HepG2 (cell line): ENCODE data around the gene SCIN. TPM values are rescaled to one million over a fixed set of nuclear protein-coding genes. Genes with fewer than 3 reads are reported as not detected.

Experiments
- AKAP8 ChIP-seq: sonication (generic); formaldehyde crosslinking; IDR thresholded peaks from 2 replicates; pipeline ENCODE4 v1.5.1; 2020; ENCODE audit warnings: mild to moderate bottlenecking, missing genetic modification reagents
- ARNTL ChIP-seq: sonication (generic); formaldehyde crosslinking; IDR thresholded peaks from 2 replicates; pipeline ENCODE4 v1.4.0; 2020; ENCODE audit warnings: mild to moderate bottlenecking, missing genetic modification reagents
- GLI4 ChIP-seq: sonication (generic); formaldehyde crosslinking; IDR thresholded peaks from 2 replicates; pipeline ENCODE4 v1.5.1; 2020; ENCODE audit warnings: missing genetic modification reagents, mild to moderate bottlenecking, moderate library complexity, borderline replicate concordance
- GLMP ChIP-seq: sonication (generic); formaldehyde crosslinking; IDR thresholded peaks from 2 replicates; pipeline ENCODE4 v1.9.0; 2021; ENCODE audit warnings: missing genetic modification reagents, mild to moderate bottlenecking, borderline replicate concordance
- ISL2 ChIP-seq: sonication (generic); formaldehyde crosslinking; IDR thresholded peaks from 2 replicates; pipeline ENCODE4 v1.5.0; 2020; ENCODE audit warnings: missing genetic modification reagents
- KDM5A ChIP-seq: fragments of 200-600 bp; sonication (generic); IDR thresholded peaks from 2 replicates; pipeline ENCODE4 v1.7.0; 2018; ENCODE audit warnings: antibody characterized with exemption, mild to moderate bottlenecking, low read length, borderline replicate concordance
- MIER2 ChIP-seq: IDR thresholded peaks from 2 replicates; pipeline ENCODE4 v1.6.1; 2016; ENCODE audit warnings: missing biosample characterization, missing genetic modification reagents
- RAD51 ChIP-seq: fragments of 450-650 bp; IDR thresholded peaks from 2 replicates; pipeline ENCODE4 v1.6.1; 2016; ENCODE audit warnings: borderline replicate concordance
- SNAPC4 ChIP-seq: sonication (generic); formaldehyde crosslinking; IDR thresholded peaks from 2 replicates; pipeline ENCODE4 v1.4.0; 2020; ENCODE audit warnings: mild to moderate bottlenecking, missing genetic modification reagents
- TARDBP ChIP-seq: sonication (generic); formaldehyde crosslinking; IDR thresholded peaks from 2 replicates; pipeline ENCODE4 v1.8.0; 2022; ENCODE audit warnings: mild to moderate bottlenecking, missing genetic modification reagents
- TEAD3 ChIP-seq: optimal IDR thresholded peaks from 2 replicates; pipeline ENCODE3; 2016; ENCODE audit warnings: borderline replicate concordance
- ZFYVE20 ChIP-seq: sonication (generic); formaldehyde crosslinking; IDR thresholded peaks from 2 replicates; pipeline ENCODE4 v1.8.0; 2023; ENCODE audit warnings: low read depth, mild to moderate bottlenecking, moderate library complexity, missing genetic modification reagents, borderline replicate concordance
- ZNF10 ChIP-seq: sonication (generic); formaldehyde crosslinking; IDR thresholded peaks from 2 replicates; pipeline ENCODE4 v1.4.0; 2020; ENCODE audit warnings: mild to moderate bottlenecking, low read depth, missing genetic modification reagents, borderline replicate concordance
- ZNF142 ChIP-seq: sonication (generic); formaldehyde crosslinking; IDR thresholded peaks from 2 replicates; pipeline ENCODE4 v1.4.0; 2020; ENCODE audit warnings: missing genetic modification reagents
- ZNF547 ChIP-seq: sonication (generic); formaldehyde crosslinking; IDR thresholded peaks from 2 replicates; pipeline ENCODE4 v1.5.1; 2020; ENCODE audit warnings: mild to moderate bottlenecking, missing genetic modification reagents
- ZNF558 ChIP-seq: sonication (generic); formaldehyde crosslinking; IDR thresholded peaks from 2 replicates; pipeline ENCODE4 v1.9.0; 2022; ENCODE audit warnings: mild to moderate bottlenecking, missing genetic modification reagents, borderline replicate concordance
- ZNF598 ChIP-seq: sonication (generic); formaldehyde crosslinking; IDR thresholded peaks from 2 replicates; pipeline ENCODE4 v1.5.1; 2020; ENCODE audit warnings: mild to moderate bottlenecking, missing genetic modification reagents, borderline replicate concordance
- polyA plus RNA-seq, 8 experiments: library from polyadenylated mRNA; depleted of rRNA in 3 of 8; stranded (reverse) in 7 of 8; unstranded in 1 of 8; fragments of >200 nt; fragmentation: Illumina TruSeq in 4 of 8; extraction: Trizol in 4 of 8; gene quantifications; 2 replicates each; pipeline versions ENCODE4 v1.2.1 to v1.2.3, GENCODE V29; 2011 to 2016; ENCODE audit warnings: low read depth in 4 of 8, missing spikeins in 1 of 8, mixed read lengths in 1 of 8; ENCODE audit not compliant: insufficient read depth in 1 of 8
- total RNA-seq, 5 experiments: library from RNA; depleted of rRNA; stranded (reverse); fragments of >200 nt; fragmentation: Illumina TruSeq; extraction: Trizol; gene quantifications; 2 replicates each; pipeline ENCODE4 v1.2.3, GENCODE V29; 2016; ENCODE audit warnings: low read depth in 1 of 5

Gene SCIN
- total and polyA plus RNA-seq, 2 of the 13 experiments (the other 11 are each of a cell fraction or from before 2014, with no cell fraction given): not detected

DNA sequence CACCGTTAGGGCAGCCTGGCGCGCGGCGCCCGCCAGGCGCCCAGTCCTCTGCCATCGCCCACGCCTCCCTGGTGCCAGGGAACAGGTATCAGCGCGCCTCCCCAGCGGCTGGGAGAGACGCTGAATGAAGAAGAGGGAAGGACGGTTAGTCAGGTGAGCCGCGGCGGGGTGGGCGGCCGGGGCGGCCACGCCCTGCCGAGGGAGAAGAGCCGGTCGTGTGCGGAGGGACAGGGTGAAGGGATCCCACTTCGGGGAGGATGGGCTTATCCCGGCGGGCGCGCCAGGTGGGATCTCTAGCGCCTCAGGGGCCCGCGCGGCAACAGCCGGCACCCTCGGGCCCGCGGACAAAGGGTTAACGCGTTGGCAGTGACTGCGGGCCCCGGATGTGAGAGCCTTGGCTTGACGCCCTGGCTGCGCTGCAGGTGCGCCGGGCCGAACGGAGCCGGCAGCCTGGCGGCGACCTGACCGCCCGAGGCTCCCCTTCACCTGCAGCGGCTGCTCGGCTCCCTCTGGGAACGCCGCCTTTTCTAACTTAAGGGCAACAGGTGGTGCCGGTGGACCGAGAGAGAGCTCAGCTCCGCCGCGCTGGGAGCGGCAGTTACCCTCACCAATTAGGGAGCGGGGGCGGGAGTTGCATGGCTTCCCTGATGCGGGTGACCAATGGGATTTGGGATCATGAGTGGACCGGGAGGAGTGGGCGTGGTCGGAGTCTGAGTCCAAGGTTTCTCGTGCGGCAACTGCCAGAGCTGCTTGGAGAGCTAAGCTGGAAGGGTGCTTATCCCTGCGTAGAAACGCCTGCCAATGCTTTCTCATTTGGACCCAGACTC, 116.6 kb downstream of the SCIN start, which contains the start of gene ARL4A (continued):
- TF ChIP-seq ZNF142 (CRISPR knock-in tag) (peak; percentile 58; the same call in 1 of the 2 replicates), ZNF10 (CRISPR knock-in tag) (no peak), ISL2 (CRISPR knock-in tag) (no peak), KDM5A (no peak; the same call in 1 of the 2 replicates), ZNF547 (peak; percentile 88), TARDBP (CRISPR knock-in tag) (no peak), MIER2 (CRISPR knock-in tag) (peak; percentile 52; the same call in 1 of the 2 replicates), RAD51 (no peak), SNAPC4 (CRISPR knock-in tag) (0 out of 2 replicates have a peak, but pooled peaks have one; percentile 59), GLI4 (CRISPR knock-in tag) (0 out of 2 replicates have a peak, but pooled peaks have one; percentile 81), AKAP8 (CRISPR knock-in tag) (no peak), ZNF558 (peak; percentile 69; the same call in 1 of the 2 replicates), ZFYVE20 (CRISPR knock-in tag) (no peak), ARNTL (CRISPR knock-in tag) (no peak), TEAD3 (CRISPR knock-in tag) (peak; percentile 12), GLMP (CRISPR knock-in tag) (no peak; the same call in 1 of the 2 replicates), ZNF598 (CRISPR knock-in tag) (peak; percentile 58; the same call in 1 of the 2 replicates)
